Esophagus (tissue), 2 donors: ENCODE measurements around the gene GEMIN7. TPM values are rescaled to one million over a fixed set of nuclear protein-coding genes. Genes with fewer than 3 reads are reported as not detected.

Source experiments
- H3K27ac ChIP-seq, 2 donors: one replicate each; pipeline ENCODE4 v1.5.1; 2013; ENCODE audit warnings: low read depth in 2 of 2, mild to moderate bottlenecking in 2 of 2, inconsistent platforms in 1 of 2, low read length in 1 of 2, moderate library complexity in 1 of 2
- H3K27me3 ChIP-seq, 2 donors: one replicate each; pipeline ENCODE4 v1.6.1; 2013; ENCODE audit warnings: low read length in 2 of 2, control low read depth in 1 of 2, mild to moderate bottlenecking in 1 of 2; ENCODE audit not compliant: insufficient read depth in 2 of 2, control insufficient read depth in 1 of 2
- H3K36me3 ChIP-seq, 2 donors: one replicate each; pipeline ENCODE4 v1.6.1; 2013; ENCODE audit warnings: low read length in 1 of 2; ENCODE audit not compliant: control insufficient read depth in 2 of 2, insufficient read depth in 2 of 2
- H3K4me1 ChIP-seq, 2 donors: one replicate each; pipeline ENCODE4 v1.6.1; 2013; ENCODE audit warnings: low read length in 1 of 2; ENCODE audit not compliant: control insufficient read depth in 2 of 2, insufficient read depth in 2 of 2
- H3K4me3 ChIP-seq, 2 donors: one replicate each; pipeline ENCODE4 v1.5.1; 2013; ENCODE audit warnings: low read length in 2 of 2, mild to moderate bottlenecking in 2 of 2, low read depth in 1 of 2, moderate library complexity in 1 of 2
- H3K9me3 ChIP-seq, 2 donors: one replicate each; pipeline ENCODE4 v1.6.1; 2013; ENCODE audit warnings: mild to moderate bottlenecking in 2 of 2, low read depth in 1 of 2, low read length in 1 of 2, moderate library complexity in 1 of 2; ENCODE audit not compliant: control insufficient read depth in 2 of 2, insufficient read depth in 1 of 2
- WGBS, 2 donors: extraction: QIAGEN DNeasy Blood & Tissue Kit; methylation state at CpG; one replicate each; pipeline ENCODE4 v1.1.7; 2013; 5-methylcytosine and 5-hydroxymethylcytosine counted together
- polyA plus RNA-seq, 2 donors: library from polyadenylated mRNA; stranded (reverse); fragments of 200-250 nt; gene quantifications; one replicate each; pipeline ENCODE4 v1.2.3, GENCODE V29; 2013
- donor health status: healthy with polysubstance abuse.
- donor health status: Bipolar disorder and iron deficiency.

Gene GEMIN7, protein sequence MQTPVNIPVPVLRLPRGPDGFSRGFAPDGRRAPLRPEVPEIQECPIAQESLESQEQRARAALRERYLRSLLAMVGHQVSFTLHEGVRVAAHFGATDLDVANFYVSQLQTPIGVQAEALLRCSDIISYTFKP
- 10 to 100 TPM; 20.7 to 21.3 TPM for polyA plus RNA-seq

- H3K27ac ChIP-seq: peak within 1 kb of the TSS; percentile 72 to 90
- no peaks in the 10 kb centered on the region for H3K9me3 ChIP-seq
- no peaks in the 10 kb centered on the region for H3K27me3 ChIP-seq
- WGBS, 2 donors: 0% methylated on average over 60 to 61 of the region's 61 CpGs
- H3K4me1 ChIP-seq: peaks cover 0 to 20% of the 10 kb centered on the region in 2 donors
- H3K4me3 ChIP-seq: peak within 1 kb of the TSS; percentile 81
- H3K36me3 ChIP-seq: no peaks in the 10 kb centered on the region
Observed at GRCh38 chr19:45079063-45079910, at the start of gene GEMIN7. Gene GEMIN7, plus strand, starts transcription at chr19:45079260. Its CDS starts 10,855 bp downstream, at chr19:45090115.

DNA sequence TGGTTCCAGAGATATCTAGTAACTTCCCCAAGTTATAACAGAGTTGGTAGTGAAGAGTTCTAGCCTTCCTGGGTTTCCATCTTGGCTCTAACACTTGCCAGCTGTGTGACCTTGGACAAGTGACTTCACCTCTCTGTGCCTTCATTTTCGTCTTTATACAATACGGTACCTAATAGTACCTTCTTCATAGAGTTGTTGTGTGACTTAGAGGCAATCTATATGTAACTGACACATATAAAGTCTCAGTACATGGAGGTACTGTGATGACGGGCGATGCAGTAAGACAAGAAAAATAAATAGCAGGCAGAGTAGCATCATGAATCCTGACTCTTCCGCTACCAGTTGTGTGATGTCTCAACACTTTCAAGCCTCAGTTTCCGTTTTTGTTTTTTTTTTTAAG is 48.2 kb upstream of the GEMIN7 start:
- H3K36me3 ChIP-seq: peaks cover 3 to 6% of the 10 kb centered on the region in 2 donors
- H3K4me1 ChIP-seq: no peaks in the 10 kb centered on the region
- WGBS, 2 donors: 94 to 95% methylated on average over 6 of the region's 6 CpGs
- no peak overlapping the region for H3K4me3 ChIP-seq
- no peak overlapping the region for H3K27ac ChIP-seq
- no peaks in the 10 kb centered on the region for H3K27me3 ChIP-seq
- H3K9me3 ChIP-seq: no peaks in the 10 kb centered on the region

GRCh38 chr19:45032421-45032820 is 46.6 kb upstream of the GEMIN7 start:
- Histone ChIP-seq H3K27ac (no peak overlapping the region), H3K27me3 (no peaks in the 10 kb centered on the region), H3K4me1 (no peaks in the 10 kb centered on the region), H3K9me3 (no peaks in the 10 kb centered on the region), H3K4me3 (no peak overlapping the region), H3K36me3 (peaks cover 3 to 6% of the 10 kb centered on the region in 2 donors)
- WGBS, 2 donors: 88 to 90% methylated on average over 18 of the region's 18 CpGs

- peaks cover 4 to 8% of the 10 kb centered on the region in 2 donors for H3K36me3 ChIP-seq
- peaks cover 9 to 13% of the 10 kb centered on the region in 2 donors for H3K4me1 ChIP-seq
- WGBS, 2 donors: 96 to 97% methylated on average over 6 of the region's 6 CpGs
- no peak overlapping the region for H3K27ac ChIP-seq
- H3K9me3 ChIP-seq: no peaks in the 10 kb centered on the region
- no peaks in the 10 kb centered on the region for H3K27me3 ChIP-seq
- H3K4me3 ChIP-seq: no peak overlapping the region
Observed at GRCh38 chr19:45035755-45036154, 43.3 kb upstream of the GEMIN7 start.

DNA sequence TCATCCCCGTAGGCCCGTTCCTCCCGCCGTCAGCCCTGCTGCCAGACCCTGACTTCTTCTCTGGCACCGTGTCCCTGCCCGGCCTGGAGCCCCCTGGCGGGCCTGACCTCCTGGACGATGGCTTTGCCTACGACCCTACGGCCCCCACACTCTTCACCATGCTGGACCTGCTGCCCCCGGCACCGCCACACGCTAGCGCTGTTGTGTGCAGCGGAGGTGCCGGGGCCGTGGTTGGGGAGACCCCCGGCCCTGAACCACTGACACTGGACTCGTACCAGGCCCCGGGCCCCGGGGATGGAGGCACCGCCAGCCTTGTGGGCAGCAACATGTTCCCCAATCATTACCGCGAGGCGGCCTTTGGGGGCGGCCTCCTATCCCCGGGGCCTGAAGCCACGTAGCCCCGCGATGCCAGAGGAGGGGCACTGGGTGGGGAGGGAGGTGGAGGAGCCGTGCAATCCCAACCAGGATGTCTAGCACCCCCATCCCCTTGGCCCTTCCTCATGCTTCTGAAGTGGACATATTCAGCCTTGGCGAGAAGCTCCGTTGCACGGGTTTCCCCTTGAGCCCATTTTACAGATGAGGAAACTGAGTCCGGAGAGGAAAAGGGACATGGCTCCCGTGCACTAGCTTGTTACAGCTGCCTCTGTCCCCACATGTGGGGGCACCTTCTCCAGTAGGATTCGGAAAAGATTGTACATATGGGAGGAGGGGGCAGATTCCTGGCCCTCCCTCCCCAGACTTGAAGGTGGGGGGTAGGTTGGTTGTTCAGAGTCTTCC is 41.5 kb upstream of the GEMIN7 start:
- Histone ChIP-seq H3K27me3 (no peaks in the 10 kb centered on the region), H3K36me3 (peaks cover 3 to 15% of the 10 kb centered on the region in 2 donors), H3K4me3 (no peak overlapping the region), H3K4me1 (peaks cover 9 to 13% of the 10 kb centered on the region in 2 donors), H3K9me3 (no peaks in the 10 kb centered on the region), H3K27ac (no peak overlapping the region)
- 92 to 93% methylated on average over 37 of the region's 37 CpGs for WGBS, 2 donors

- peaks cover 9 to 13% of the 10 kb centered on the region in 2 donors for H3K4me1 ChIP-seq
- H3K36me3 ChIP-seq: peaks cover 3 to 20% of the 10 kb centered on the region in 2 donors
- H3K27ac ChIP-seq: peak within 1 kb of the TSS; percentile 98 to 99
- H3K9me3 ChIP-seq: no peaks in the 10 kb centered on the region
- no peaks in the 10 kb centered on the region for H3K27me3 ChIP-seq
- WGBS, 2 donors: 1 to 2% methylated on average over 59 to 62 of the region's 62 CpGs
- peak within 1 kb of the TSS; percentile 76 to 89 for H3K4me3 ChIP-seq
Observed at GRCh38 chr19:45038931-45039893, 39.8 kb upstream of the GEMIN7 start, which contains the start of gene CLASRP. Gene CLASRP, plus strand, starts transcription at chr19:45039045. Its CDS starts 1,168 bp downstream, at chr19:45040213.

DNA sequence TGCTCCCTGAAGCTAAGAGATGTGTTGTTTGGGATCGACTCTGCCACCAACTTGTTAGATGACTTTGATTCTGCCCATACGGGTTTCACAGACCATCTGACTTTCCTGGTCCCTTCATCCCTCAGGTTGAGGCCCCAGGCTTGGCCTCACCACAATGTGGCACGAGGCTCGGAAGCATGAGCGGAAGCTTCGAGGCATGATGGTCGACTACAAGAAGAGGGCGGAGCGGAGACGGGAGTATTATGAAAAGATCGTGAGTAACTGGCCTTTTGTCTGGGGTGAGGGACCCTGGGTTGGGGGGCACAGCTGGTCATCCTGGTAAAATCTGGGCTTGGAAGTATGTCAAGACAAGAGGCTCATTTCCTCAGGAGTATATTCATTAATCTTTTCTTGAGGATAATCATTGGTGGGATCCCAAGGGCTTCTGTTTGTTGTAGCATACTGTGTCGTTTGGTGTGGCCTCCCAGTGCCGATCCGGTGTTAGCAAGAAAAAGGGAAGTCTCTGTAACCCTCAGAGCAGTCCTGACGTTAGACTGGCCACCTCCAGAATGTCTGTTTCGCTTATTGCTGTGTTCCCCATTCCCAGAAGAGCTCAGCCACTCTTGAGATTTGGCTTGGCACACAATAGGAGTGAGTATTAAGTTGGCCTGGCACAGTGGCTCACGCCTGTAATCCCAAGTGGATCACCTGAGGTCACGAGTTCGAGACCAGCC is 38.8 kb upstream of the GEMIN7 start:
- peak overlapping the region in 1 of 2 donors; percentile 76 for H3K4me3 ChIP-seq
- H3K27me3 ChIP-seq: no peaks in the 10 kb centered on the region
- H3K36me3 ChIP-seq: peaks cover 8 to 28% of the 10 kb centered on the region in 2 donors
- H3K27ac ChIP-seq: peak overlapping the region in 1 of 2 donors; percentile 24
- 70% methylated on average over 19 of the region's 19 CpGs for WGBS, 2 donors
- H3K9me3 ChIP-seq: no peaks in the 10 kb centered on the region
- H3K4me1 ChIP-seq: peaks cover 9 to 13% of the 10 kb centered on the region in 2 donors

DNA sequence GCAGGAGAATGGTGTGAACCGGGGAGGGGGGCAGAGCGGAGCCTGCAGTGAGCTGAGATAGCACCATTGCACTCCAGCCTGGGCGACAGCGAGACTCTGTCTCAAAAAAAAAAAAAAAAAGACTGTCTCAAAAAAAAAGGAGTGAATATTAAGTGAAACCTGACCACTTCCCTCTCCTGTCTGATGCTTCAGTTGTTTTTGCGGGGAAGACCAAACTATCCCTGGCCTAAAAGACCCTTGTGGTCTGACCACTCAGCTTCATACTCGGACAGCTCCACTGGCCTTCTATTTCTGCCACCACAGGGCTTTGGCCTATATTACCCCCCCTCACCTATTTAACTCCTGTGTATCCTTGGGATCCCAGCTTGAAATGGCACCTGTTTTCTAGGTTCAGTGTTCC is 37.9 kb upstream of the GEMIN7 start:
- no peak overlapping the region for H3K4me3 ChIP-seq
- H3K27ac ChIP-seq: no peak overlapping the region
- peaks cover 8 to 36% of the 10 kb centered on the region in 2 donors for H3K36me3 ChIP-seq
- H3K4me1 ChIP-seq: peaks cover 13 to 17% of the 10 kb centered on the region in 2 donors
- H3K9me3 ChIP-seq: no peaks in the 10 kb centered on the region
- WGBS, 2 donors: 79 to 87% methylated on average over 6 of the region's 6 CpGs
- no peaks in the 10 kb centered on the region for H3K27me3 ChIP-seq
